ENCODE data around the gene NT5C2. TPM values are rescaled to one million over a fixed set of nuclear protein-coding genes. Genes with fewer than 3 reads are reported as not detected.

The NT5C2 gene
- total and polyA plus RNA-seq, 2 of the 4 experiments (the other 2 are of a cell fraction): 60.0 to 65.1 TPM

DNA sequence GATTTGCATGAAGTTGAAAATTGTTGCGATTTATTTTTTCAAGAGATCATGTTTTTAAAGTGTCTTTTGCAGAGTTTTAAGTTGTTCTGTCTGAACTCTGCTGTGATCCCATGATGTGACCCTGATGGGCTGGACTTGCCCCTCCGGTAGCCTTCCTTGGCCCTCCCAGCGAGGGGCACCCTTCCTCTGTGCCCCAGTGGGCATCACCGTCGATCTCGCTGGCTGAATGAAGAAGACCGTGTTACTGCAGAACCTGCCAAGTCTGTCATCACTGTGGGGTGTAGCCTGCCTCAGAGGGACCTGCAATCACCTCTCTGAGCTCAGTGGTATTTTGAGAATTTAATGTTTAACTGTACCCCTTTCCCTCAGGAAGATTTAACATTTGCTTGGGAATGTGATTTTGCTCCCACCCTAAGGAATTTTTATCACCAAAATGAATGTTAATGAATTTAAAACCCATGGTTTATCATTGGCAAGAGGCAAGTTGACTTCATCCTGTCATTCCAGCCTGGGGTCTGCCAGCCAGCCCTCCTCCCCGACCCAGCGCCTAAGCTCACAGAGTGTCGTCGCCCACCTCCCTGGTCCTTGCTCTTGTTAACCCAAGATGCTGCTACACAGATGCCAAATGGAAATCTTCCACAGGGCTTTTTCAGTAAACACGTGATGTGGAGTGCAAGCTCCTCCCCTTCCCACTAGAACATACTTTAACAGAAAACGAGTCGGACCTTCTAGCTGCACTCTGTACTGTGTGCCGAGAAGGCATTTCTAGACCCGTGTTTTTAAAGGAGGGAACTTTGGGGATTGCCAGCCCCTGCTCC, 115.4 kb downstream of the NT5C2 start:
- no peaks in the 10 kb centered on the region for H3K27me3 ChIP-seq (ENCODE audit: control insufficient read depth, insufficient read depth, low read length)
- H3K9ac ChIP-seq (ENCODE audit: low read depth, low read length): no peak overlapping the region
- in situ Hi-C loops (cut with MboI; ENCODE audit: low sequenced_read_pairs) (no loop called here), dilution Hi-C loops (cut with HindIII; ENCODE audit: low sequenced_read_pairs, unreplicated experiment) (no loop called here), intact Hi-C loops (cut with micrococcal nuclease) (no loop called here)
- H3K27ac ChIP-seq (ENCODE audit: insufficient read depth, low read length): no peak overlapping the region
- ChIA-PET CTCF (no interaction called here), POLR2A (ENCODE audit: unreplicated experiment) (no interaction called here)
- H3K36me3 ChIP-seq (ENCODE audit: control insufficient read depth, insufficient read depth, low read length): peaks cover 49% of the 10 kb centered on the region
- H2BK5ac ChIP-seq (ENCODE audit: low read depth, low read length, poor library complexity, severe bottlenecking): no peak overlapping the region
- H3K4me2 ChIP-seq (ENCODE audit: low read depth, low read length): no peak overlapping the region
- H3K56ac ChIP-seq (ENCODE audit: extremely low read depth, insufficient read depth, low read length): no peak overlapping the region
- H3K9me1 ChIP-seq (ENCODE audit: insufficient read depth, low read length): peaks cover 9% of the 10 kb centered on the region
- no peak for DNase-seq
- peak; percentile 13; the same call in 1 of the 2 replicates for ATAC-seq (ENCODE audit: low read depth)
- H3K14ac ChIP-seq (replicated peaks; ENCODE audit: low read depth, low read length): no peak overlapping the region
- H3K79me1 ChIP-seq (ENCODE audit: low read depth in 1 of 2, low read length in 2 of 2): peaks cover 0 to 12% of the 10 kb centered on the region in 2 experiments; a peak in 1 of 4 replicates
- H2BK15ac ChIP-seq (ENCODE audit: low read depth, low read length): no peak overlapping the region
- 87% methylated on average over 6 of the region's 16 CpGs; no CpG with 5 or more reads in 1 of the 2 experiments for WGBS, 2 experiments (ENCODE audit: extremely low coverage in 2 of 2, insufficient read length in 1 of 2)
- H2AK5ac ChIP-seq (ENCODE audit: low read depth, low read length): no peak overlapping the region
- no peak overlapping the region for H4K8ac ChIP-seq (ENCODE audit: low read depth in 2 of 2, low read length in 2 of 2)
- H2BK20ac ChIP-seq (ENCODE audit: low read depth, low read length): no peak overlapping the region
- BruUV-seq (replicated peaks): no TSS peak
- no peaks in the 10 kb centered on the region for H3K9me3 ChIP-seq (ENCODE audit: control insufficient read depth, insufficient read depth, low read length)
- no peak overlapping the region for H2AK9ac ChIP-seq (replicated peaks; ENCODE audit: low read depth, low read length, poor library complexity)
- H3K18ac ChIP-seq (ENCODE audit: low read depth, low read length): no peak overlapping the region
- no peak overlapping the region for H3K23ac ChIP-seq (ENCODE audit: low read depth, low read length)
- no peak overlapping the region for H3K4me3 ChIP-seq (ENCODE audit: insufficient read depth, low read depth, low read length)
- H2AFZ ChIP-seq (replicated peaks; ENCODE audit: low read length, poor library complexity): no peak overlapping the region
- no peak overlapping the region for H3K4ac ChIP-seq (ENCODE audit: low read depth, low read length)
- no peak for TF ChIP-seq POLR2A (IDR thresholded peaks at IDR 0.05; ENCODE audit: low read depth, low read length)
- no peak for TF ChIP-seq RCOR1 (IDR thresholded peaks at IDR 0.05; ENCODE audit: insufficient replicate concordance, low read length)
- no peak for TF ChIP-seq MAFK (IDR thresholded peaks at IDR 0.05; ENCODE audit: low read depth, low read length)
- no peak for TF ChIP-seq RAD21 (IDR thresholded peaks at IDR 0.05; ENCODE audit: low read length)
- no peak for TF ChIP-seq CHD1 (IDR thresholded peaks at IDR 0.05; ENCODE audit: low read depth, low read length)
- TF ChIP-seq BHLHE40 (IDR thresholded peaks at IDR 0.05; ENCODE audit: low read depth, low read length): no peak
- no peak for TF ChIP-seq RFX5 (IDR thresholded peaks at IDR 0.05; ENCODE audit: low read depth, low read length)
- TF ChIP-seq, protein P1, sequence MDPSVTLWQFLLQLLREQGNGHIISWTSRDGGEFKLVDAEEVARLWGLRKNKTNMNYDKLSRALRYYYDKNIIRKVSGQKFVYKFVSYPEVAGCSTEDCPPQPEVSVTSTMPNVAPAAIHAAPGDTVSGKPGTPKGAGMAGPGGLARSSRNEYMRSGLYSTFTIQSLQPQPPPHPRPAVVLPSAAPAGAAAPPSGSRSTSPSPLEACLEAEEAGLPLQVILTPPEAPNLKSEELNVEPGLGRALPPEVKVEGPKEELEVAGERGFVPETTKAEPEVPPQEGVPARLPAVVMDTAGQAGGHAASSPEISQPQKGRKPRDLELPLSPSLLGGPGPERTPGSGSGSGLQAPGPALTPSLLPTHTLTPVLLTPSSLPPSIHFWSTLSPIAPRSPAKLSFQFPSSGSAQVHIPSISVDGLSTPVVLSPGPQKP (IDR thresholded peaks at IDR 0.05; ENCODE audit: borderline replicate concordance, low read depth, low read length): no peak
- no peak for TF ChIP-seq MXI1 (IDR thresholded peaks at IDR 0.05; ENCODE audit: borderline replicate concordance, low read depth, low read length)
- TF ChIP-seq NFE2L2 (IDR thresholded peaks at IDR 0.05; ENCODE audit: low read depth, low read length): no peak
- TF ChIP-seq SMC3 (IDR thresholded peaks at IDR 0.05; ENCODE audit: low read depth, low read length): no peak
- TF ChIP-seq, protein P2, sequence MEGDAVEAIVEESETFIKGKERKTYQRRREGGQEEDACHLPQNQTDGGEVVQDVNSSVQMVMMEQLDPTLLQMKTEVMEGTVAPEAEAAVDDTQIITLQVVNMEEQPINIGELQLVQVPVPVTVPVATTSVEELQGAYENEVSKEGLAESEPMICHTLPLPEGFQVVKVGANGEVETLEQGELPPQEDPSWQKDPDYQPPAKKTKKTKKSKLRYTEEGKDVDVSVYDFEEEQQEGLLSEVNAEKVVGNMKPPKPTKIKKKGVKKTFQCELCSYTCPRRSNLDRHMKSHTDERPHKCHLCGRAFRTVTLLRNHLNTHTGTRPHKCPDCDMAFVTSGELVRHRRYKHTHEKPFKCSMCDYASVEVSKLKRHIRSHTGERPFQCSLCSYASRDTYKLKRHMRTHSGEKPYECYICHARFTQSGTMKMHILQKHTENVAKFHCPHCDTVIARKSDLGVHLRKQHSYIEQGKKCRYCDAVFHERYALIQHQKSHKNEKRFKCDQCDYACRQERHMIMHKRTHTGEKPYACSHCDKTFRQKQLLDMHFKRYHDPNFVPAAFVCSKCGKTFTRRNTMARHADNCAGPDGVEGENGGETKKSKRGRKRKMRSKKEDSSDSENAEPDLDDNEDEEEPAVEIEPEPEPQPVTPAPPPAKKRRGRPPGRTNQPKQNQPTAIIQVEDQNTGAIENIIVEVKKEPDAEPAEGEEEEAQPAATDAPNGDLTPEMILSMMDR (conservative IDR thresholded peaks at IDR 0.05; ENCODE audit: low read depth, low read length): no peak
- TF ChIP-seq FOS (IDR thresholded peaks at IDR 0.05; ENCODE audit: low read depth, low read length): no peak
- H3K4me1 ChIP-seq (ENCODE audit: control insufficient read depth, insufficient read depth, low read length): no peaks in the 10 kb centered on the region
- no peak overlapping the region for H2BK120ac ChIP-seq (ENCODE audit: low read depth, low read length)
- no peak overlapping the region for H4K5ac ChIP-seq (ENCODE audit: low read depth, low read length)
- H4K91ac ChIP-seq (ENCODE audit: insufficient read depth, low read depth, low read length): no peak overlapping the region
- H4K20me1 ChIP-seq (ENCODE audit: insufficient read depth, low read length): no peaks in the 10 kb centered on the region

All from IMR-90 (cell line).